HCT116 (cell line): ENCODE data around the gene LGMN. TPM values are rescaled to one million over a fixed set of nuclear protein-coding genes. Genes with fewer than 3 reads are reported as not detected.

Experiments used
- ATAC-seq: fragments of 200-7000 bp; cut with Tn5 transposase; 2 replicates; pipeline ENCODE4 v1.9.1; 2020; ENCODE audit warnings: mild to moderate bottlenecking, moderate library complexity
- BruUV-seq: library from RNA; stranded (reverse); fragments of 400-500 nt; replicated peaks from 2 replicates; lab custom pipeline; 2021; lab: Mats Ljungman, UMichigan
- CTCF ChIA-PET: fragments of 300-600 bp; sonication (Branson Sonifier 250); formaldehyde crosslinking; loops from one replicate; lab custom pipeline; 2021; ENCODE audit warnings: antibody characterized with exemption; lab: Charles Lee
- POLR2A ChIA-PET: fragments of 300-600, 350-600 bp; sonication (Branson Sonifier 250); formaldehyde crosslinking; loops from one replicate; lab custom pipeline; 2021; ENCODE audit warnings: antibody characterized with exemption; lab: Charles Lee
- RAD21 ChIA-PET, 2 experiments: fragments of 300-600 bp; sonication (Branson Sonifier 250); formaldehyde crosslinking; loops; one replicate each; lab custom pipeline; 2023; ENCODE audit warnings: low total read pairs in 2 of 2; ENCODE audit not compliant: uncharacterized antibody in 2 of 2, unreplicated experiment in 2 of 2, low non-redundant PET in 1 of 2; lab: Charles Lee
- DNase-seq: peaks from one replicate; pipeline ENCODE4 v3.0.0-alpha.2; 2010; ENCODE audit warnings: low read depth, low spot score
- H2AFZ ChIP-seq: fragments of 200-600 bp; shearing (Covaris generic), sonication (generic); 2 replicates; pipeline ENCODE4 v1.6.1; 2017; ENCODE audit warnings: low read depth, mixed run types, mixed read lengths, antibody characterized with exemption, low read length; ENCODE audit not compliant: poor library complexity, severe bottlenecking
- H3K27ac ChIP-seq: 2 replicates; pipeline ENCODE4 v1.5.1; 2012; ENCODE audit warnings: low read depth, low read length
- H3K27me3 ChIP-seq: fragments of 200-600 bp; sonication (generic); 2 replicates; pipeline ENCODE4 v1.6.1; 2016; ENCODE audit warnings: mixed run types, low read length, mixed read lengths; ENCODE audit not compliant: insufficient read depth
- H3K36me3 ChIP-seq, 2 experiments: fragments of 200-500 bp in 1 of 2; fragments of 200-600 bp in 1 of 2; sonication (Bioruptor generic) in 1 of 2; sonication (generic) in 1 of 2; 2 replicates each; pipeline versions ENCODE4 v1.5.1 to v1.6.1; 2014 to 2016; ENCODE audit warnings: low read length in 2 of 2, inconsistent platforms in 1 of 2, mixed read lengths in 1 of 2, mixed run types in 1 of 2; ENCODE audit not compliant: insufficient read depth in 2 of 2, control insufficient read depth in 1 of 2
- H3K4me1 ChIP-seq, 2 experiments: fragments of 200-600 bp in 1 of 2; sonication (generic) in 1 of 2; 2 replicates each; pipeline versions ENCODE4 v1.5.1 to v1.6.1; 2012 to 2017; ENCODE audit warnings: low read length in 2 of 2, inconsistent platforms in 1 of 2, mild to moderate bottlenecking in 1 of 2, mixed read lengths in 1 of 2, mixed run types in 1 of 2, moderate library complexity in 1 of 2; ENCODE audit not compliant: insufficient read depth in 2 of 2, control insufficient read depth in 1 of 2
- H3K4me2 ChIP-seq: fragments of 200-600 bp; sonication (generic); 2 replicates; pipeline ENCODE4 v1.6.1; 2017; ENCODE audit warnings: mixed run types, low read length, mixed read lengths
- H3K4me3 ChIP-seq, 2 experiments: fragments of 200-600 bp in 1 of 2; sonication (generic) in 1 of 2; replicated peaks in 1 of 2; 2 replicates each; pipeline ENCODE4 v1.5.1; 2011 to 2016; ENCODE audit warnings: low read length in 2 of 2, control low read depth in 1 of 2, low read depth in 1 of 2, mild to moderate bottlenecking in 1 of 2, mixed read lengths in 1 of 2, mixed run types in 1 of 2
- H3K79me2 ChIP-seq: fragments of 200-600 bp; sonication (generic); 2 replicates; pipeline ENCODE4 v1.6.1; 2017; ENCODE audit warnings: mild to moderate bottlenecking, mixed run types, low read length, moderate library complexity, mixed read lengths; ENCODE audit not compliant: insufficient read depth
- H3K9ac ChIP-seq: fragments of 200-600 bp; sonication (generic); 2 replicates; pipeline ENCODE4 v1.6.1; 2016; ENCODE audit warnings: low read length, mixed read lengths
- H3K9me2 ChIP-seq: fragments of 200-600 bp; sonication (generic), shearing (Covaris generic); 2 replicates; pipeline ENCODE4 v1.6.1; 2017; ENCODE audit warnings: mixed run types, mild to moderate bottlenecking, moderate library complexity; ENCODE audit not compliant: insufficient read depth
- H3K9me3 ChIP-seq, 2 experiments: fragments of 200-500 bp in 1 of 2; fragments of 200-600 bp in 1 of 2; sonication (Bioruptor generic) in 1 of 2; sonication (generic) in 1 of 2; 2 replicates each; pipeline ENCODE4 v1.6.1; 2014 to 2017; ENCODE audit warnings: low read length in 2 of 2, mixed read lengths in 2 of 2, inconsistent platforms in 1 of 2, low read depth in 1 of 2, mild to moderate bottlenecking in 1 of 2, mixed run types in 1 of 2, moderate library complexity in 1 of 2; ENCODE audit not compliant: control insufficient read depth in 1 of 2, insufficient read depth in 1 of 2
- H4K20me1 ChIP-seq: fragments of 200-600 bp; sonication (generic), shearing (Covaris generic); 2 replicates; pipeline ENCODE4 v1.6.1; 2017; ENCODE audit warnings: mixed run types, mild to moderate bottlenecking, moderate library complexity; ENCODE audit not compliant: insufficient read depth
- CBX3 ChIP-seq: IDR thresholded peaks from 2 replicates; pipeline ENCODE4 v1.6.1; 2012; ENCODE audit warnings: low read depth
- EGR1 ChIP-seq: IDR thresholded peaks from 2 replicates; pipeline ENCODE4 v1.6.1; 2012; ENCODE audit warnings: low read depth
- ELF1 ChIP-seq: IDR thresholded peaks from 2 replicates; pipeline ENCODE4 v1.6.1; 2012; ENCODE audit warnings: low read depth, borderline replicate concordance
- EZH2 ChIP-seq: fragments of 200-600 bp; sonication (generic); IDR thresholded peaks from 2 replicates; pipeline ENCODE4 v1.6.1; 2017; ENCODE audit warnings: antibody characterized with exemption, mixed run types
- EZH2phosphoT487 ChIP-seq: fragments of 200-600 bp; IDR thresholded peaks from 2 replicates; pipeline ENCODE4 v1.6.1; 2018; ENCODE audit warnings: antibody characterized with exemption, borderline replicate concordance
- FOSL1 ChIP-seq: IDR thresholded peaks from 2 replicates; pipeline ENCODE4 v1.6.1; 2012; ENCODE audit warnings: low read depth
- JUND ChIP-seq: IDR thresholded peaks from 2 replicates; pipeline ENCODE4 v1.6.1; 2012
- POLR2A ChIP-seq: IDR thresholded peaks from 2 replicates; pipeline ENCODE4 v1.7.0; 2011; ENCODE audit warnings: borderline replicate concordance; ENCODE audit not compliant: insufficient read depth, insufficient read length; ENCODE audit errors: extremely low read depth
- POLR2AphosphoS5 ChIP-seq: IDR thresholded peaks from 2 replicates; pipeline ENCODE4 v1.6.1; 2011; ENCODE audit warnings: mild to moderate bottlenecking, low read depth, low read length, moderate library complexity
- RAD21 ChIP-seq: IDR thresholded peaks from 2 replicates; pipeline ENCODE4 v1.6.1; 2012; ENCODE audit warnings: low read depth, mild to moderate bottlenecking
- SIN3A ChIP-seq: IDR thresholded peaks from 2 replicates; pipeline ENCODE4 v1.6.1; 2012; ENCODE audit warnings: low read depth
- SP1 ChIP-seq: IDR thresholded peaks from 2 replicates; pipeline ENCODE4 v1.6.1; 2012; ENCODE audit warnings: low read depth
- SRF ChIP-seq: IDR thresholded peaks from 2 replicates; pipeline ENCODE4 v1.6.1; 2012; ENCODE audit warnings: low read depth
- YY1 ChIP-seq: IDR thresholded peaks from 2 replicates; pipeline ENCODE4 v1.6.1; 2011; ENCODE audit warnings: low read length, low read depth, moderate library complexity, mild to moderate bottlenecking; ENCODE audit not compliant: insufficient replicate concordance; ENCODE audit errors: extremely low read depth
- ZFX ChIP-seq: fragments of 450-650 bp; IDR thresholded peaks from 2 replicates; pipeline ENCODE4 v1.6.1; 2017
- ZNF274 ChIP-seq: fragments of 200-500 bp; sonication (Bioruptor generic); IDR thresholded peaks from 2 replicates; pipeline ENCODE4 v1.6.1; 2014; ENCODE audit warnings: mild to moderate bottlenecking, low read depth, low read length, inconsistent platforms
- intact Hi-C: fragments of 100-400 bp; cut with micrococcal nuclease; formaldehyde crosslinking; loops from 2 replicates; pipeline ENCODE4 v1.10.0; 2022
- total RNA-seq: library from RNA; stranded (reverse); gene quantifications from one replicate; pipeline ENCODE4 v1.2.1, GENCODE V29; 2021; ENCODE audit not compliant: unreplicated experiment
- TF ChIP-seq, protein P1 (sequence below): IDR thresholded peaks from 2 replicates; pipeline ENCODE4 v1.6.1; 2012; ENCODE audit warnings: low read depth
- TF ChIP-seq, protein P2 (sequence below): IDR thresholded peaks from 2 replicates; pipeline ENCODE4 v1.6.1; 2012
- TF ChIP-seq, protein P3 (sequence below): IDR thresholded peaks from 2 replicates; pipeline ENCODE4 v1.6.1; 2012

Gene LGMN
- total RNA-seq, 1 experiment from 2014 or later, result 44.9 TPM

DNA sequence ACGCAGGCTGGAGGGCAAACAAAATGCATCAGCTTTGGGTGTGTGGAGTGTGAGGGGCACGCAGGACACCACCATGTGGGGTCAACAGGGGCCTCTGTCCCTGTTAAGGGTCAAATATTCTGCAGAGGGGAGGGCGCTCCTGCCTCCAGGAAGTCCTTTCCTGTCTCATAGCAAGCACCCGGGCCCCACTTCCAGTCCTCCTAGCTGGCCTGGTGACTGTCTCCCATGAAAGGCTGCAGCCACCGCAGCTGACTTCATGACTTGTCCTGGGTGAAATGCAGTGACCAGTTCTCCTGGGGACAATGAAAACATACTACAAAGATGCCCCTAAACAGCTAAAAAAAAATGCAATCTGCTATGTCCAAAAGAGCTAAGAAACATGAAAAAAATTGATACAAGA lies 53.6 kb downstream of the LGMN start (continued):
- TF ChIP-seq, protein P1, sequence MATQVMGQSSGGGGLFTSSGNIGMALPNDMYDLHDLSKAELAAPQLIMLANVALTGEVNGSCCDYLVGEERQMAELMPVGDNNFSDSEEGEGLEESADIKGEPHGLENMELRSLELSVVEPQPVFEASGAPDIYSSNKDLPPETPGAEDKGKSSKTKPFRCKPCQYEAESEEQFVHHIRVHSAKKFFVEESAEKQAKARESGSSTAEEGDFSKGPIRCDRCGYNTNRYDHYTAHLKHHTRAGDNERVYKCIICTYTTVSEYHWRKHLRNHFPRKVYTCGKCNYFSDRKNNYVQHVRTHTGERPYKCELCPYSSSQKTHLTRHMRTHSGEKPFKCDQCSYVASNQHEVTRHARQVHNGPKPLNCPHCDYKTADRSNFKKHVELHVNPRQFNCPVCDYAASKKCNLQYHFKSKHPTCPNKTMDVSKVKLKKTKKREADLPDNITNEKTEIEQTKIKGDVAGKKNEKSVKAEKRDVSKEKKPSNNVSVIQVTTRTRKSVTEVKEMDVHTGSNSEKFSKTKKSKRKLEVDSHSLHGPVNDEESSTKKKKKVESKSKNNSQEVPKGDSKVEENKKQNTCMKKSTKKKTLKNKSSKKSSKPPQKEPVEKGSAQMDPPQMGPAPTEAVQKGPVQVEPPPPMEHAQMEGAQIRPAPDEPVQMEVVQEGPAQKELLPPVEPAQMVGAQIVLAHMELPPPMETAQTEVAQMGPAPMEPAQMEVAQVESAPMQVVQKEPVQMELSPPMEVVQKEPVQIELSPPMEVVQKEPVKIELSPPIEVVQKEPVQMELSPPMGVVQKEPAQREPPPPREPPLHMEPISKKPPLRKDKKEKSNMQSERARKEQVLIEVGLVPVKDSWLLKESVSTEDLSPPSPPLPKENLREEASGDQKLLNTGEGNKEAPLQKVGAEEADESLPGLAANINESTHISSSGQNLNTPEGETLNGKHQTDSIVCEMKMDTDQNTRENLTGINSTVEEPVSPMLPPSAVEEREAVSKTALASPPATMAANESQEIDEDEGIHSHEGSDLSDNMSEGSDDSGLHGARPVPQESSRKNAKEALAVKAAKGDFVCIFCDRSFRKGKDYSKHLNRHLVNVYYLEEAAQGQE, result no peak
- no peak for TF ChIP-seq JUND
- TF ChIP-seq CBX3, result no peak
- no peak for TF ChIP-seq POLR2A

DNA sequence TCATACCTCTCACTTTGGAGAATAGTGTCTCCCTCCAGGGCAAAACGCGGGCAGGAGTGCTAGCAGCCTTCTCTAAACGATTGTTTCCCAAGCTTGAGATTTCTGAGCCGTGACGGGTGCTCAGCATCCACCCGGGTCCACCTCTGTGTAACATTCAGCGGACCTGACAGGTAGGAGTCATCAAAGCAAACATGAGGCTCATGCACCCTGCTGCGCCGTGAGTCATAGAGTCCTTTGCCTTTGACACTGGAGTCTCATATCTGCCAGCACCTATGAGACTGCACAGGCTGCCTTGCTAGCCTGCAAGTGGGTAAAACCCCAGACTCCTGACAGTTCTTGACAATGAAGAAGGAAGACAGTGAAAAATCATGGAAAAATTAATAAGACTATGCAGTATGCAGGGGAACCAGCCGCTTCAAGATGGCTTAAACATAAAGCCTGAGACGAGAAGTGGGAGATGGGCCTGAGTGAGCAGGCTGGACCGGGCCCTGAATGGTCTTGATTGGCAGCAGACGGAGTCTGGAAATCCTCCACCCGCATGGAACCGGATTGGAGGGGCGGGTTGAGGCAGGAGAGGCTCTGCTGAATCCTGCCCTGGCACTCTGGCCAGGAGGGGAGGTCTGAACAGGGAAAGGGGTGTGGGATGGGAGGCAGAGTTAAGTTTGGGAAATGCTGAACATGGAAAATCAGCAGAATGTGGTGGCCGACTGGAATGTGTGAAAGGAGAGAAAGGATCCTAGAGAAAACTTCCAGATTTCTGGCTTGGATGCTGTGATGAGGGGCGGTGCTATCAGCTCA lies 54.2 kb downstream of the LGMN start:
- DNase-seq (peak; percentile 78), ATAC-seq (peak; percentile 89)
- Histone ChIP-seq H3K9me2 (no peaks in the 10 kb centered on the region), H4K20me1 (no peaks in the 10 kb centered on the region), H3K27ac (no peak overlapping the region), H3K4me1 (peaks cover 36% of the 10 kb centered on the region in 2 experiments), H3K79me2 (no peaks in the 10 kb centered on the region), H3K4me3 (no peak overlapping the region), H3K4me2 (peak overlapping the region; percentile 61), H2AFZ (no peak overlapping the region), H3K27me3 (peaks cover 9% of the 10 kb centered on the region; the same call in 1 of the 2 replicates), H3K9ac (0 out of 2 replicates have a peak overlapping the region, but pooled peaks have one; percentile 18), H3K9me3 (no peaks in the 10 kb centered on the region), H3K36me3 (no peaks in the 10 kb centered on the region)
- no TSS peak for BruUV-seq
- ChIA-PET RAD21 (no interaction called here), CTCF (interaction anchor here (1.0 to 1.2 kb wide), 2 partner anchors 7 to 12 kb away, joined by 4 to 7 read pairs; no protein-coding TSS in a partner anchor), POLR2A (no interaction called here)
- intact Hi-C loops, result no loop called here
- TF ChIP-seq SP1 (peak; percentile 67), ELF1 (no peak), EZH2phosphoT487 (no peak), SRF (no peak), RAD21 (0 out of 2 replicates have a peak, but pooled peaks have one; percentile 6), JUND (peak; percentile 90), EZH2 (no peak), ZFX (no peak), SIN3A (peak; percentile 74; the same call in 1 of the 2 replicates), YY1 (no peak), FOSL1 (peak; percentile 88), EGR1 (no peak), POLR2AphosphoS5 (0 out of 2 replicates have a peak, but pooled peaks have one; percentile 19), ZNF274 (no peak)
- TF ChIP-seq, protein P2, sequence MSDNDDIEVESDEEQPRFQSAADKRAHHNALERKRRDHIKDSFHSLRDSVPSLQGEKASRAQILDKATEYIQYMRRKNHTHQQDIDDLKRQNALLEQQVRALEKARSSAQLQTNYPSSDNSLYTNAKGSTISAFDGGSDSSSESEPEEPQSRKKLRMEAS, result peak; percentile 77
- TF ChIP-seq, protein P3, sequence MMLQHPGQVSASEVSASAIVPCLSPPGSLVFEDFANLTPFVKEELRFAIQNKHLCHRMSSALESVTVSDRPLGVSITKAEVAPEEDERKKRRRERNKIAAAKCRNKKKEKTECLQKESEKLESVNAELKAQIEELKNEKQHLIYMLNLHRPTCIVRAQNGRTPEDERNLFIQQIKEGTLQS, result no peak
- TF ChIP-seq, protein P1, result no peak
